SK-MEL-5 (cell line): ENCODE measurements around the gene SYMPK. TPM values are rescaled to one million over a fixed set of nuclear protein-coding genes. Genes with fewer than 3 reads are reported as not detected.
"Not testable (repeated sequence)": the region's sequence is repeated elsewhere in the genome, so short reads cannot be mapped to it uniquely, and the experiment has no call there.

Source experiments
- DNase-seq: peaks from one replicate; pipeline ENCODE4 v3.0.0-alpha.2; 2016; ENCODE audit warnings: low read depth, low spot score
- in situ Hi-C: cut with HindIII; loops from 2 replicates; pipeline ENCODE4 v1.10.0; 2016; ENCODE audit warnings: low sequenced_read_pairs, high pct_unique_total_duplicates, low pct_unique_long_range_greater_than_20kb
- total RNA-seq: library from RNA; depleted of rRNA; stranded (reverse); fragments of >200 nt; shearing (Covaris generic); gene quantifications from 2 replicates; pipeline ENCODE4 v1.2.3, GENCODE V29; 2014

SYMPK gene
- total RNA-seq, 1 experiment from 2014 or later, result 28.1 TPM

DNA sequence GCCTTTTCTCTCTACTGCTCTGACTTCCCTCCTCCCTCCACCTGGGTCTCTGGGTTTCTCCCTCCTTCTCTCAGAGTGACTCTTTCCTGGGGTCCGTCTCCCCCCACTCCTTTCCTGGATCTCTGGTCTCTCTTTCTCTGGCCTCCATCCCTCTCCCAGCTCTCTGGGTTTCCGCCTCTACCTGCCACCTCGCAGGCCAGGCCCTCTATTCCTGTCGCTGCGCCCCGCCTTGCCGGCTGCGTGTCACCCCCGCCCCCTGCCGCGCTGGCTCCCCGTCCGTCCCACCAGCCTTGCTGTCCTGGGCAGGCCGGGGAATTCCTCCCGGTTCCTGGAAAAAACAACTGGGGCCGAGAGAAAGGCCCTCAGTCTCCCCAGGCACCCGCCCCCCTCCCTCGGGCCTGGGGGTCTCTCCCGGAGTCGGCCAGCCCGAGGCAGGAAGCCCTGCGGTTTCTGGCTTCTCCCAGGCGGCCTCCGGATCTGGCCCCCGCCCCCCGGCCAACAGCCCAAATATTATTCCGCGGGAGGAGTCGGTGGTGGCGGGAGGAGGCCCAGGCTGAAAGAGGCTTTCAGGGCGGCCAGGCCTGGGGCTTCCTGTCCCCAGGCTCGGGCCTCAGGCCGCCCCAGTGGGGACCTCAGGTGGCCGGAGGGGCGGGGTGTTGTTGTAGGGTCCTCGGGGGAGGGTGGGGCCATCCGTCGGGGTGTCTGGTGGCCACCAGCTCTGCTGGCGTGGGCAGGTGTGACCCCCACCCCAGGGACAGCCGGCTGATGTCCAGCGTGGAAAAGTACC, 13.7 kb upstream of the SYMPK start:
- no peak for DNase-seq
- in situ Hi-C loops, result no loop called here

DNA sequence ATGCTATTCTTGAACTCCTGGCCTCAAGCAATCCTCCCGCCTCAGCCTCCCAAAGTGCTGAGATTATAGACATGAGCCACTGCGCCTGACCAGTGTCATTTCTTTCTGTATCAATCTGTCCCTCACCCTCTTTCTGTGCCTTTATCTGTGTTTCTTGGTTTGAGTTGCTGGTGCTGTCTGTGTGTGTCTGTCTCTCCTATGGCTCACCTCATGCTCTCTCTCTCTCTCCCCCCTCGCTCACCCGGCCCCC, 13.1 kb upstream of the SYMPK start:
- in situ Hi-C loops, result no loop called here

DNA sequence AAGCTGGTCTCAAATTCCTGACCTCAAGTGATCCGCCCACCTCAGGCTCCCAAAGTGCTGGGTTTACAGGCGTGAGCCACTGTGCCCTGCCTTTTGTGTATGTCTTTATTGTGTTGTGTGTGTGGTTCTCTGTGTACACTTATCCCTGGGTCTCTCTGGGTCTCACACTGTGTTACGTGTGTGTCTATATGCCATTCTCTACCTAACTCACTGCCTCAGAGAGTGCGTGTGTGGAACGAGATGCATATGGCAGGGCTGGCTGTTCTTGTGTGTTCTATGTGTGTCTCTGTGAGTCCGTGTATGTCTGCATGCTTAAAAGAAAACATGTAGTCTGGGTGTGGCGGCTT, 11.6 kb upstream of the SYMPK start:
- in situ Hi-C loops, result no loop called here
- no peak for DNase-seq

More for the DNA sequence above, 13.1 kb upstream of the SYMPK start:
- DNase-seq, result no peak

DNA sequence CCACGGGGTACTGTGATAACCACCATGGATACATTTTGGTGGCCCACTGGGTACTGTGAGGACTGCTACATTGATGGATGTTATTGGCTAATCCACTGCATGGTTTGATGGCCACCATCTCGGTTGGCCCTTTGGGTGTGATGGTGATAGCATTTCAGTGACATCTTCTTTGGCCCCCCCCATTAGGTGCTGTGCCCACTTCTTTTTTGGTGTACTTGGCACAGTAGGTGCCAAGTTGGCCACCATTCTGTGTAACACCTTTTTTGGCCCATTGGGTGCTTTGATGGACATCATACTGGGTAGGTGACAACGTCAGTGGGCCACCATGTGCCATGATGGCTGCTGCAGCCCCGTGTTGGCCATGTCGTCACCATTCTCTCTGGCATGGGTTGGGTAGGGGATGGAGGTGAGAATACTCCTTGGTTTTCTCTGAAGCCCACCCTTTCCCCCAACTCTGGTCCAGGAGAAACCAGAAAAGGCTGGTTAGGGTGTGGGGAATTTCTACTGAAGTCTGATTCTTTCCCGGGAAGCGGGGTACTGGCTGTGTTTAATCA, 10.3 kb upstream of the SYMPK start:
- in situ Hi-C loops, result no loop called here
- no peak for DNase-seq

DNA sequence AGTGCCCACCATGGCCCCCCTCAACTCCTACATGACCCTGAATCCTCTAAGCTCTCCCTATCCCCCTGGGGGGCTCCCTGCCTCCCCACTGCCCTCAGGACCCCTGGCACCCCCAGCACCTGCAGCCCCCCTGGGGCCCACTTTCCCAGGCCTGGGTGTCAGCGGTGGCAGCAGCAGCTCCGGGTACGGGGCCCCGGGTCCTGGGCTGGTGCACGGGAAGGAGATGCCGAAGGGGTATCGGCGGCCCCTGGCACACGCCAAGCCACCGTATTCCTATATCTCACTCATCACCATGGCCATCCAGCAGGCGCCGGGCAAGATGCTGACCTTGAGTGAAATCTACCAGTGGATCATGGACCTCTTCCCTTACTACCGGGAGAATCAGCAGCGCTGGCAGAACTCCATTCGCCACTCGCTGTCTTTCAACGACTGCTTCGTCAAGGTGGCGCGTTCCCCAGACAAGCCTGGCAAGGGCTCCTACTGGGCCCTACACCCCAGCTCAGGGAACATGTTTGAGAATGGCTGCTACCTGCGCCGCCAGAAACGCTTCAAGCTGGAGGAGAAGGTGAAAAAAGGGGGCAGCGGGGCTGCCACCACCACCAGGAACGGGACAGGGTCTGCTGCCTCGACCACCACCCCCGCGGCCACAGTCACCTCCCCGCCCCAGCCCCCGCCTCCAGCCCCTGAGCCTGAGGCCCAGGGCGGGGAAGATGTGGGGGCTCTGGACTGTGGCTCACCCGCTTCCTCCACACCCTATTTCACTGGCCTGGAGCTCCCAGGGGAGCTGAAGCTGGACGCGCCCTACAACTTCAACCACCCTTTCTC, 9.4 kb upstream of the SYMPK start:
- no peak for DNase-seq
- in situ Hi-C loops, result no loop called here

DNA sequence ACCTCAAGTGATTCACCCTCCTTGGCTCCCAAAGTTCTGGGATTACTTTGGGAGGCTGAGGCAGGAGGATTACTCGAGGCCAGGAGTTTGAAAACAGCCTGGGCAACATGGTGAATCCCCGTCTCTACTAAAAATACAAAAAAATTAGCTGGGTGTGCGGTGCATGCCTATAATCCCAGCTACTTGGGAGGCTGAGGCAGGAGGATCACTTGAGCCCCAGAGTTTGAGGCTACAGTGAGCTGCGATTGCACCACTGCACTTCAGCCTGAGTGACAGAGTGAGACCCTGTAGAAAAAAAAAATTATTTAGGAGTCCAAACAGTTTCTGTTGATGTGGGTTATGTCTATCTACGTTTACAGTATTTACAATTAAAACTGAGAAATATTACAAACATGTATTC, 7.9 kb upstream of the SYMPK start:
- no peak for DNase-seq
- in situ Hi-C loops, result no loop called here

DNA sequence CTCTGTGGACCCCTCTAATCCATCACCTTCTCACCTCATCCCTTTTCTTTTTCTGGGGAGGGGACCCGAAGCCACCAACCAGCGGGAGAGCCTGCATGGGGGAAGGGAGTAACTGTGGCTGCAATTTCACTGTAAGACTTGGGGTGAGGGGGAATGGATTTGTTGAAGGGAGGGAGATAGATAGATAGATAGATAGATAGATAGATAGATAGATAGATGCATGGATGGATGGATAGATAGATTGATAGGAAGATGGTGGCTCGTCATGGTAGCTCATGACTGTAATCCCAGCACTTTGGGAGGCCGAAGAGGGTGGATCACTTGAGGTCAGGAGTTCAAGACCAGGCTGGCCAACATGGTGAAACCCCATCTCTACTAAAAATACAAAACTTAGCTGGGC, 4.3 kb upstream of the SYMPK start:
- DNase-seq, in situ Hi-C loops: not testable (repeated sequence)

DNA sequence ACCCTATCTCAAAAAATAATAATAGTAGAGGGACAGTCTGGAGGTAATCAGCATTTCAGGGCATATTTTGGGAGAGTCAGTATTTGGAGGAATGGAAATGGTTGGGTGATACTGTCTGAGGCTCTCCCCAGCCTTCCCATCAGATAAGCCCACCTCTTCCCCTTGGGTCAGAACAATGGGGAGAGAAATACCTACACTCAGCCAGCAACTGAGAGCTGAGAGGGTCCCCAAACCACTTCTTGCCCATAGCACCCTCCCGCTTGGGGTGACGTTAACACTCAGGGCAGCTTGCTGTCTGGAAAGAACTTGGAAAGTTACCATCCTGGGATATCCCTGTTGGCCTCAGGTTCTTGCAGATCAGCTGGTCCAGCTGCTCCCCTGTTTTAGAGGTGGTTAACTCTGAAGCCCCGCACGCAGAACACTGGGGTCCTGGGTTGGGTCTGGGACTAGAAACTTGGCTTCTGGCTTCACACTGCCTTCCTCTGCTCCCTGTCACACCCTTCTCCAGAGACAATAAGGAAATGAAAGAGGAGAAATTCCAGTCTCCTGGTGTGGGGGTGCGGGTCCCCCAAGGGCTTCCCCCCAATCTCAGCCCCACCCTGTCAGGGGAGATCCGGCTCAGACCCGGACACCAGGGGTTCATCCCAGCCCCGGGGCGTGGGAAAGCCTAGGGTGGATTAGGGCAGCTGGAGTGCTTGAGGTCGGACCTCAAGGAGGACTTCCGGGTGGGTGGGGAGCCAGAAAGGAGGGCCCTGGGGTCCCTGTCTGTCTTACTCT, 3.6 kb upstream of the SYMPK start:
- in situ Hi-C loops, result no loop called here
- no peak for DNase-seq

DNA sequence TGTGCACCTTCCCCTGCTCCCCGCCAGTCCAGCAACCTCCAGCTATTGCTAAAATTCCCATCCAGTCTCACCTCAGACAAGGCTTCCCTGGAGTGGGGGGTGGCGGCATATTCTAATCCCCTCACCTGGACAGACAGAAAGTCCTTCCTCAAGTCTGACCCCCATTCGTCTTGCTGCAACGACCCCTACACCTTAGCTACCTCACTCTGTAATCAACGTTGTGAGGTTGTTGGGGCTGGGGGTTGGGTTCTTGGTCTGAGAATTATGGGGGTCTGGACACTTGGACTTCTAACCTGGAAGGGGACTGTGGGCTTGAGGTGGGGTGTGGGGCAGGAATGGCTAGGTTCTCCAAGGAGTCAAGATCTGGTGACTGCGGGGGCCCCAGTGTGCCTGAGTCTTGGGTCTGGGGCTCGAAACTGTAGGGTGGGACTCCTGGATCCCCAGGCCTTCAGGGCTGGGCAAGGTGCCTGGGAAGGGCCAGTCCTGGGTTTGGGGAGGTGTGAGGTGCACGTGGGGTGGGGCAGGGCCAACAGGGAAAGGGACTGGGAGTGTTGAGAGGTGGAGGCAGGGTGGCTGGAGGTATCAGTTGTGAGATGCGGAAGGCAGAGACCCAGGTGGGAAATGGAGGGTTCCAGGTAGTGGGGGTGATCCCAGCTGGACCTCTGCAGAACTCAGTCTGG, 2.5 kb upstream of the SYMPK start:
- DNase-seq, result no peak
- in situ Hi-C loops, result no loop called here

DNA sequence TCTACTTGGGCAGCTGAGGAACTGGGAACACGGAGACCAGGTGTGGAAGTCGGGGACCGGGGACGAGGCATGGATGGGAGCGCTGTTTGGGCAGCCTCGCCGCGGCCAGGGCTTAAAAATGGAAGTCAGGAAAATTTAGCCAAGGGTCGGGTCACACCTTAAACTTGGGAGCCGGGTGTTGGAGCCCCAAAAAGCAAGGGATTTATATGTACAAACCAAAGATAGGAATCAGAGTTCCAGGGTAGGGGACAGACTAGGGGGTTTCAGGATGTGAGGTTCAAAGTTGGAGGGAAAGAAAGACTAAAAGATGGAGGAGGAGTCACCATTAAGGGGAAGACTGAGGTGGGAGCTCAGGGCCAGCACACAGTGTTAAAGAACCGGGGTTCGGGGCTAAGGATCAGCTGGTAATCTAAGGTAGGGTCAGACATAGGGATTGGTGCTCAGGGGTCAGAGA, 1.7 kb upstream of the SYMPK start:
- no peak for DNase-seq
- in situ Hi-C loops, result no loop called here

DNA sequence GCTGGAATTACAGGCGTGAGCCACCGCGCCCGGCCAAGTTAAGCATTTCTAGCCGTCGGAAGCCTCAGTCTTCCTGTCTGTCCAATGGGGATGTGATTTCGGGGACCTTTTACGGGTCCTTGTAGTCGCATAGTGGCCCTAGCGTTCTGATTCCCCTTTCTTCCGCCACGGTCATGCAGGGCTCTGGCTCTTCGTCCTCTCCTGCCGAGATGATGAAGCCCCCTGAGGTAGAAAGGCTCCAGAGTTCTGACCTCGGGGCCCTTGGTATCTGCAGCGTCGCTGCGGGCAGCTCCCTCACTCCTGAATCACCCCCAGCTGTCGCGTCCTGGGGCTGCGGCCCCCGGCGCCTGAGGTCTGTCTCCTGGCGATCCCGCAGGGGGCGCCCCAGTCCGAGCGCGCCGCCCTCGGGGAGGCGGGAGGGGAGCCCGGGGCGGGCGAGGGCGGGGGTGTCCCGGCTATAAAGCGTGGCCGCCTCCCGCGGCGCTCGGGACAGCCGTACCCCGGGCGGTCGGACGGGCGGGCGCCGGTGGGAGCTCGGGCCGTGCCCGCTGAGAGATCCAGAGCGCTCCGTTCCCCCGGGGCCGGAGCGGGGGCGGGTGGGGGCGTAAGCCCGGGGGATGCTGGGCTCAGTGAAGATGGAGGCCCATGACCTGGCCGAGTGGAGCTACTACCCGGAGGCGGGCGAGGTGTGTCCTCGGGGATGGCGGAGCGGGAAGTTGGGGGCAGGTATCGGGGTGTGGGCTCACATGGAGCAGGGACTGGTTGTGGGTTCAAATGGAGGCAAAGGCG, 1.1 kb upstream of the SYMPK start, which contains the start of gene FOXA3:
Gene FOXA3, plus strand, starts transcription at position 487 of the 789 bp plus-strand sequence. Its CDS starts 131 bp downstream, at position 618.
- DNase-seq, result peak; percentile 27
- in situ Hi-C loops, result no loop called here

DNA sequence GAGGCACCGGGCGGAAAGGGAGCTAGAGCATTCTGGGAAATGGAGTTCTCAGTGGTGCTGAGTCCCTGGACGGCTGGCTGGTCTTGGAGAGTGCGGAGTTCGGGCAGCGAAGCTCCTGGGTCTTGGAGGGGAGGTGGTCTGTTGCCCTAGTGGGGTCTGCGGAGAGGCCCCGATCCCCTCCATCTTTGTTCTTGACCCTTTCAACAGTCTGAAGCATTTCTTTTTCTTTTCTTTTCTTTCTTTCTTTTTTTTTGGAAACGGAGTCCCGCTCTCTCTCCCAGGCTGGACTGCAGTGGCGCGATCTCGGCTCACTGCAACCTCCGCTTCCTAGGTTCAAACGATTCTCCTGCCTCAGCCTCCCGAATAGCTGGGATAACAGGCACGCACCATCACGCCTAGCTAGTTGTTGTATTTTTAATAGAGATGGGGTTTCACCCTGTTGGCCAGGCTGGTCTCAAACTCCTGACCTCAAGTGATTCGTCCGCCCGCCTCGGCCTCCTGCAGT, 440 bp upstream of the SYMPK start:
- DNase-seq, result no peak
- in situ Hi-C loops, result no loop called here

DNA sequence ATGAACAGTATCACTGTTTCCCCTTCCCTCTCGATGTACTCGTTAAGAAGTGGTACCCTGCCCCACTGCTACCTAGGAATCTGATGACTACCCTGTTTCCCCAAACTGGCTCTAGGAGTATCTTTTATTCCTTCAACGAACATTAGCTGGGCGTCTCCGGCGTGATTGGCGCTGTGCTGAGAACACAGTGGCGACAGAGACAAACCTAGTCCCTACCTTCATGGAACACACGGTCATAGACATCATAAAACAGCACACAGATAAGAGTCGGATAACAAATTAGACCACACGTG, 730 bp downstream of the SYMPK start:
- in situ Hi-C loops, result no loop called here
- no peak for DNase-seq

DNA sequence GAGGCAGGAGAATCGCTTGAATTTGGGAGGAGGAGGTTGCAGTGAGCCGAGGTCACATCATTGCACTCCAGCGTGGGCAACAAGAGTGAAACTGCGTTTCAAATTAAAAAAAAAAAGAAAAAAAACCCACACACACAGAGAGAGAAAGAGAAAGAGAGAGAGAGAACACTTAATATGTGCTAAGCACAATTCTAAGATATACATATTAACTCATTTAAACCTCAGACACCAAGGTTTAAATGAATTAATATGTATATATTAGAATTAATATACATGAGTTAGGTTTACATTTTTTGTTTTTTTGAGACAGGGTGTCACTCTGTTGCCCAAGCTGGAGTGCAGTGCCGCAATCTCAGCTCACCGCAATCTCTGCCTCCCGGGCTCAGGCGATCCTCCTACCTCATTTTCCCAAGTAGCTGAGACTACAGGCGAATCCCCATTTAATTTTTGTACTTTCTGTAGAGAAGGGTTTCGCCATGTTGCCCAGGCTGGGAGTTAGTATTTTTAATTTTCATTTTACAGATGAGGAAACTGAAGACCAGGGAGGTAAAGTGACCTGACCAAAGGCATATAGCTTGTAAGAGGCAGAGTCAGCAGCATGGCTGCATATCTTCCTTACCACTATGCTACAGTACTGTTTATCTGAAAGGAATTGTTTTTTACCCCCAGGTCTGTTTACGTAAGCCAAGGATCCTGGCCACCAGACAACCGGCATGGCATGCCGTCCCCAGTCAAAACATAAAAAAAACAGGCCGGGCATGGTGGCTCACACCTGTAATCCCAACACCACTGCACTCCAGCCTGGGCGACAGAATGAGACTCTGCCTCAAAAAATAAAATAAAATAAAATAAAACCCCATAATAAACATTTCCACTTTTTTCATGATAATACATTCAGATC, 2.3 kb downstream of the SYMPK start:
- in situ Hi-C loops, result no loop called here
- DNase-seq, result no peak

DNA sequence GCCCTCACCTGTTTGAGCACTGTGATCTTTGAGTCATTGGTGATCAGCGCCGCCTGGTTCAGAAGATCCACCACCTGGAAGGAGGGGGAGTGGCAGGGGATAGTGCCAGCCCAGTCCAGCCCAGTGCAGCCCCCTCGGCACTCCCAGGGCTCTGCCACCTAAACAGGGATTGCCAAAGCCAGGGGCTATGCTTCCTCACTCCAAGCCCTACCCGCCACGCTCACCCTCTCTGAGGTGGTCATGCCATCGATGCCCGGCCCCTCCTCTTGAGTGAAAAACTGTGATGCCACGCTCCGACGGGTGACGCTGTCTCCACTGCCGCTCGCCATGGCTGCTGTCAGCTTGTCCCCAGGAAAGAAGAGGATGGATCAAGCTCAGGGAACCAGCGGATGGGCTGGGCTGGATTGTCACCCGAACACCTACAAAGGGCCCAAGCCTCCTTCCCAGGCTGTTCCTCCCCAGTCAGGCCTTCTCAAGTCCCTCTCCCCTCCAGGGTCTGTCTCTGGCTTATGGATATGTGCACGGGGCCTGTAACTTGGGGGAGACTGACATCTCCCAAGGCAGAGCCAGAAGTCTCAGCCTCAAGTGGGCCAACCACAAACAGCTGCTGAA, 8.7 kb downstream of the SYMPK start:
- no peak for DNase-seq
- in situ Hi-C loops, result no loop called here

DNA sequence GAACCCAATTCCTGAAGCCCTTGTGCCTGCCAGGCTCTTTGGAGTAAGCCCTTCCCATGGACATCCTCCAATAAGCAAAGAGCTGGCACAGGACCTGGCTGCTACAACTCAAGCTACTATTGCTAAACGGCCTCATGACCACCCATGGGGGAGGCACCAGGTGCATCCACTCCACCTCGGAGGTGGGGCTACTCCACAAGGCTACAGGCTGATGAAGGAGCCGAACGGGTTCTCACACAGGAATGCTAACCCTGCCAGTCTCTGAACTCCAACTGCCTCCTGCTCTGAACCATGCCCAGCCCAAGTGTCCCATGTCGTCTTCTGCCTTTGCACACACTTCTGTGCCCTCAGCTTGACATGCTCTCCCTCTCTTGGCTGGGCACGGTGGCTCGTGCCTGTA, 10.0 kb downstream of the SYMPK start:
- in situ Hi-C loops, result no loop called here
- DNase-seq, result no peak
